ENCODE results near the gene SAP30BP. TPM values are rescaled to one million over a fixed set of nuclear protein-coding genes. Genes with fewer than 3 reads are reported as not detected.

Gene SAP30BP
- total RNA-seq, 1 donor from 2014 or later: 68.2 TPM

- DNase-seq: no peak
These were observed 17.5 kb upstream of the SAP30BP start for GRCh38 chr17:75649687-75650086.

GRCh38 chr17:75650874-75651273, 16.3 kb upstream of the SAP30BP start:
- no peak for DNase-seq

GRCh38 chr17:75652341-75652740, 14.8 kb upstream of the SAP30BP start:
- DNase-seq: no peak

GRCh38 chr17:75652934-75653549, 14.1 kb upstream of the SAP30BP start:
- peak; percentile 63 for DNase-seq

- DNase-seq: peak; percentile 75
These were observed 13.0 kb upstream of the SAP30BP start for GRCh38 chr17:75654176-75654575.

GRCh38 chr17:75658237-75658636, 8.9 kb upstream of the SAP30BP start:
- DNase-seq: no peak

GRCh38 chr17:75661531-75661930, 5.6 kb upstream of the SAP30BP start:
- DNase-seq: no peak

GRCh38 chr17:75662511-75662910, 4.6 kb upstream of the SAP30BP start:
- no peak for DNase-seq

GRCh38 chr17:75664099-75664549, 3.0 kb upstream of the SAP30BP start:
- DNase-seq: no peak

- DNase-seq: no peak
These were observed 1.2 kb upstream of the SAP30BP start for GRCh38 chr17:75665981-75666380.

- DNase-seq: no peak
These were observed 687 bp downstream of the SAP30BP start for GRCh38 chr17:75667825-75668224.

- DNase-seq: no peak
These were observed 1.4 kb downstream of the SAP30BP start for GRCh38 chr17:75668489-75668888.

- DNase-seq: no peak
These were observed 3.7 kb downstream of the SAP30BP start for GRCh38 chr17:75670868-75671267.

- no peak for DNase-seq
These were observed 4.9 kb downstream of the SAP30BP start for GRCh38 chr17:75672011-75672410.

GRCh38 chr17:75673487-75673886, 6.3 kb downstream of the SAP30BP start:
- DNase-seq: no peak

GRCh38 chr17:75676461-75676860, 9.3 kb downstream of the SAP30BP start:
- peak; percentile 52 for DNase-seq

GRCh38 chr17:75679706-75680211, 12.6 kb downstream of the SAP30BP start:
- peak; percentile 83 for DNase-seq

- DNase-seq: no peak
These were observed 13.3 kb downstream of the SAP30BP start for GRCh38 chr17:75680431-75680830.

GRCh38 chr17:75681289-75681688, 14.2 kb downstream of the SAP30BP start:
- no peak for DNase-seq

- peak; percentile 55 for DNase-seq
These were observed 16.4 kb downstream of the SAP30BP start for GRCh38 chr17:75683583-75683982.

- DNase-seq: peak; percentile 58
These were observed 17.1 kb downstream of the SAP30BP start for GRCh38 chr17:75684249-75684648.

- DNase-seq: no peak
These were observed 17.8 kb downstream of the SAP30BP start for GRCh38 chr17:75684924-75685323.

- DNase-seq: no peak
These were observed 18.4 kb downstream of the SAP30BP start for GRCh38 chr17:75685499-75685898.

GRCh38 chr17:75688209-75688825, 21.2 kb downstream of the SAP30BP start:
- peak; percentile 77 for DNase-seq

Data from dermis blood vessel endothelial cell (primary cell).